Neuron (in vitro differentiated cells): ENCODE results near the gene HS6ST1.

Experiments
- H2AFZ ChIP-seq: one replicate; pipeline ENCODE4 v1.6.1; 2013; ENCODE audit warnings: low read depth, mild to moderate bottlenecking, inconsistent platforms, low read length, moderate library complexity
- H3K27me3 ChIP-seq: one replicate; pipeline ENCODE4 v1.6.1; 2013; ENCODE audit warnings: low read length; ENCODE audit not compliant: insufficient read depth
- H3K36me3 ChIP-seq: one replicate; pipeline ENCODE4 v1.6.1; 2013; ENCODE audit warnings: low read length; ENCODE audit not compliant: insufficient read depth
- H3K4me1 ChIP-seq: one replicate; pipeline ENCODE4 v1.6.1; 2013; ENCODE audit warnings: low read length; ENCODE audit not compliant: insufficient read depth
- H3K4me3 ChIP-seq: 2 replicates; pipeline ENCODE4 v1.5.1; 2013; ENCODE audit warnings: mild to moderate bottlenecking, low read length, moderate library complexity
- H3K9me3 ChIP-seq: one replicate; pipeline ENCODE4 v1.6.1; 2013; ENCODE audit warnings: low read length

Gene HS6ST1

DNA sequence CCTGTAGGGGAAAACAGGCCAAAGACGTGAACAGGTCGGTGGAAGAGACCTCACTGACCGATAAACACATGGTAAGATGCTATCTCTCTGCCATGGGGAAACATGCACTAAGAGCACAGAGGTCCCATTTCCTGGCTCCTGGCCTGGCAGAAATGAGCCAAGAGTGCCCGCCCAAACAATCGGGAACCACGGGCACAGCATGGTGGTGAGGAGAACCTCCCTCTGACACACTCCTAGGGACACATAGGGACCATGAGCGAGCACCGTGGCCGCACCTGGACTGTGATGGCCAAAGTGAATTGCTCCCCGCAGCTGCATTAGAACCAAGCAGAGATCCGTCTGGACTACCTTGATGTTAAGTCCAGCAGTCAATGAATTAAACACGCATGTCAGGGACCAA, 11.1 kb downstream of the HS6ST1 start:
- Histone ChIP-seq H3K9me3 (no peaks in the 10 kb centered on the region), H3K4me1 (peaks cover 23% of the 10 kb centered on the region), H2AFZ (no peak overlapping the region), H3K36me3 (peaks cover 36% of the 10 kb centered on the region), H3K27me3 (no peaks in the 10 kb centered on the region), H3K4me3 (no peak overlapping the region)

DNA sequence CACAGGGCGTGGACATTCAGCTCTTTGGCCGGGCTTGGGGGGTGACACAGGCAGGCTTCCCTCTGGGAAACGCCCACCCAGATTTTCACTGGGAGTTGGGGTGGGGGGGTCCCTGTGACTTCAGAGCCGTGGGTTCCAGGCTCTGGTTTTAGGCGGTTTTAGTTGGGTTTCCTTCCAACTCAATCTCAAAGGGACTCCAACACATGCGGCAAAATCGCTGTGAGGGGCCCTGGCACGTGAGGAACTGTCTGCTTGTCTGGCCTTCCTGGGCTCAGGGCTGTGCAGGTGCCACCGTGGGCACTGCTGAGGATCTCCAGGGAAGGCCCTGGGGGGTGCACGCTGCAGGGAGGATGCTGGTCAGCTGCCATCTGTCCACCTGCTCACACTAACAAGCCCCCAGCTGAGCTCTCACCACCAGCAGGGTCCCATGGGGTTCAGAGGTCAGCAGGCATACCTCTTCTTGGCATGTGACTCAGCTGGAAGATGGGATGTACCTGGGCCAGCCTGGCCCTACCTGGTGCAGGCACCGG, 11.7 kb downstream of the HS6ST1 start:
- peaks cover 23% of the 10 kb centered on the region for H3K4me1 ChIP-seq
- peaks cover 35% of the 10 kb centered on the region for H3K36me3 ChIP-seq

DNA sequence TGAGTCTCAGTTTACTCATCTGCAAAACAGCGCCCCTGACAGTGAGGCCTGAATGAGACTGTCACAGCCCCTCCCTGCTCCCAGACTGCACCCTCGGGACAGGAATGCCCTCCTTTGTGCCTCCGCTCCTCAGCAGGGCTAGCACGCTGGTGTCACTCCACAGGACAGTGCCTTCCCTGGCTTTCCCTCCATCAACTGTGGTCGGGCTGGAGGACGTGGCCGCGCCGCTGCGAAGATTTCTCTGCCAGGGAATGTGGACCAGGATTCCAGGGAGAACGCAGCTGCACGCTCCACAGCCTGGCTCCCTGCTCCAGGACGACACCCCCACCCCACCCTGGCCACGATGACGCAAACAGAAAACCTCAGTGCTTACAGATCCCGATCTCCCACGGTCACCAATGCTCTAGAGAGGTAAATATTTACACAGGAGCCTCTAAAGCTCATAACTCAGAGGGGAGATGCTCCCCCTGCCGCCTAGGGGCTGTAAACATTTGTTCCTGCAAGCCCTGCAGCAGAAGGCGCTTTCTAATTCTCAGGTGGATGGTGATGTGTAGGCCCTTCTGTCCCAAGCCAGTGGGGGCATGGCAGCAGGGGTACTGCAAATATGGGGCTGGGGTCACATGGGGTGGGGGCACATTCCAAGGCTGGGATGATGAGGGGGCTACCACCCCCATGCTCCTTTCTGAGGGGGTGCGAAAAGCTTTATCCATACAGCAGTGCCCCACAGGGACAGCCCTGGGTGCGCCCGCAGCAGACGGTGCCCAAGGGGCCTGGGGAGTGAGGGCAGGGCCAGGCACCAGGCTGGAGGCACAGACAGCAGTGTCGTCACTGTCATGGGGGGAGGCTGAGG, 12.4 kb downstream of the HS6ST1 start:
- peaks cover 23% of the 10 kb centered on the region for H3K4me1 ChIP-seq
- H3K9me3 ChIP-seq: no peaks in the 10 kb centered on the region
- no peak overlapping the region for H2AFZ ChIP-seq
- no peak overlapping the region for H3K4me3 ChIP-seq
- peaks cover 28% of the 10 kb centered on the region for H3K36me3 ChIP-seq
- H3K27me3 ChIP-seq: no peaks in the 10 kb centered on the region

More for the DNA sequence above, 11.7 kb downstream of the HS6ST1 start:
- no peak overlapping the region for H2AFZ ChIP-seq
- no peaks in the 10 kb centered on the region for H3K27me3 ChIP-seq
- no peak overlapping the region for H3K4me3 ChIP-seq
- no peaks in the 10 kb centered on the region for H3K9me3 ChIP-seq

DNA sequence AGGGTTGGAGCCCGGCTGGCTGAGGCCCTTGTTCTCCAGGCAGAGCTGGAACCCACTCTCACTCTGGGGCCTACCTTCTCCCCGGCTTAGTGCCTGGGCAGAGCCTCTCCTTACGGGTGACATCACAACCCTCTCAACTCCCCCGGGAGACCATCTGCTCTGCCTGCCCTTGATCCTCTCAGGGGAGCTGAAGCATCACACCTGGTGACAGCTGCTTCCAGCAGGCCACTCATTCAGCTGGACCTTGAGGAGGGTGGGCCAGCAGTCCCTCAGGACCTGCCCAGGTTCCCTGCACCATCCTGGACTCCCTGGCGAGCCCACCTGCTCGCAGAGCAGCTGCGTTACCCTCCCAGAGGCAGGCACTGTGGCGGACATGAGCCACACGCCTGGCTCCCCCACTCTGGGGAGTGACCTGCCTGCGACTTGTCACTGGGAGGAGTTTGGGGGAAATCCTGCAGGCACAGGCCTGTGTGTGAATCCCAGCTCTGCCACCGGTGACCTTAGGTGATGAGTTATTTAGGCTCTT, 13.1 kb downstream of the HS6ST1 start:
- H3K9me3 ChIP-seq: no peaks in the 10 kb centered on the region
- H3K4me1 ChIP-seq: peaks cover 23% of the 10 kb centered on the region
- H3K36me3 ChIP-seq: peaks cover 28% of the 10 kb centered on the region
- no peak overlapping the region for H2AFZ ChIP-seq
- H3K4me3 ChIP-seq: no peak overlapping the region
- H3K27me3 ChIP-seq: no peaks in the 10 kb centered on the region

DNA sequence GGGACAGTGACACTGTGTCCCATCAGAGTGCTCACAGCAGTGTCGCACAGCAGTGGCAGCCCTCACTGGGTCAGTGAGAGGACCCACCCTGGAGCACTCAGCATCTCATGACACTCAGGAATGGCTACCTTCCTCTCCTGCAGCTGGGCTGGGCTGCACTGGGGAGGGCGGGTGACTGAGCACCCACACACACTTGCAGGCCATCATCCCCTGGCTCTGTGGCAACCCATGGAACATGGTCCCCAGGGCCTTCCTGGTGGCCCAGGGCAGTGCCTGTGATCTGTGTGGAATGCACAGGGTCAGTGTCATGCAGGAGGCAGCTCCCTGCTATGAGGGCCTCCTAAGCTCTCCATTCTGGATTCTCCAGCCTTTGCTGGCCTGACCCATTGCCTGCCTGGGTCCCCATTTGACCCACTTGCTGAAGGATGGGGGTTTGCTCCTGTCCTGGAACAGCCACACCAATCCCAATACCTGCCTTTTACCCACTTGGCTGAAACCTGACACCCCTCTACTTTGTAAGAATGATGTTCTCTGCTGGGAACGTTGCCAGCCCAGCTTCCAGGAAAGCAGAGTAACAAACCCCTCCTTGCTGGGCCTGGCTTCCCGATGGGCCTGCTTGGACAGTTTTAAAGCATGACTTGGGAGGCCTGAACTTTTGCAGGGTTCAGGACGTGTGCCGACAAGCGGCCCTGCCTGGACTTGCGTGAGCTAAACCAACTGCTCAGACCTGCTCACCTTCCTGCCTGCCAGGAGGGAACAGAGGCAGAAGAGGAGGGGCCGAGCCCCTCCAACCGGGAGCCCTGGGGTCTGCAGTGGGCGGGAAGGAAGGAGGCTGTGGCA, 13.7 kb downstream of the HS6ST1 start:
- Histone ChIP-seq H2AFZ (no peak overlapping the region), H3K36me3 (peaks cover 28% of the 10 kb centered on the region), H3K9me3 (no peaks in the 10 kb centered on the region), H3K27me3 (no peaks in the 10 kb centered on the region), H3K4me3 (no peak overlapping the region), H3K4me1 (peaks cover 23% of the 10 kb centered on the region)

DNA sequence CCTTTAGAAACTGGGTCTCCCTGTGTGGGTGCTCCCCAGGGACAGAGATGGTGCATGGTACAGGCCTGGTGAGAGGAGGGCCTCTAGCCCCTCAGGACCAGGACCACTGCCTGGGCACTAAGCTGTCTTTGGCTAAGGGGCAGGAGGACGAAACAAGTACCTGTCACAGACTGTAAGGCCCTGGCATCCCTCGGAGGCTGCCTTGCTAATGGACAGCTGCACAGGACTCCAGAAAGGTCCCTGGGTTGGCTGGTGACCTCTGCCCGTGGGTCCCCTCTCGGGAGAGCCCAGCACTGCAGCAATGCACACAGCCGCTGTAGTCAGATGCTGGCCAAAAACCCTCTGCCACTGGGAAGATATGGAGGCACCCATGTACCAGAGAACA, 14.3 kb downstream of the HS6ST1 start:
- H3K4me1 ChIP-seq: peaks cover 23% of the 10 kb centered on the region
- H3K36me3 ChIP-seq: peaks cover 28% of the 10 kb centered on the region
- no peak overlapping the region for H3K4me3 ChIP-seq
- no peaks in the 10 kb centered on the region for H3K27me3 ChIP-seq
- no peak overlapping the region for H2AFZ ChIP-seq
- no peaks in the 10 kb centered on the region for H3K9me3 ChIP-seq

DNA sequence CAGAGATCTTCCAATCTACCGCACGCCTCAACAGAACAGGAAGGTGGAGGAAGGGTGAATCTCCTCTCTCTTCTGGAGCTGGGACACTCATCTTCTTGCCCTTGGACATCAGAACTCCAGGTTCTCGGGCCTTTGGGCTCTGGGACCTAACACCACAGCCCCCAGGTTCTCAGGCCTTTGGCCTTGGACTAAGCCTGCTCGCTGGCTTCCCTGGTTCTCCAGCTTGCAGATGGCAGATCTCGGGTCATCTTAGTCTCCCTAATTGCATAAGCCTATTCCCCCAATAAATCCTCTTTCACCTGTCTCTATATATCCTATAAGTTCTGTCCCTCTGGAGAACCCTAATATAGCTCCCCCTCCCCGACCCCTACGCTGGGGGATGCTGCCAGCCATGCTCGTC, 14.8 kb downstream of the HS6ST1 start:
- no peak overlapping the region for H3K4me3 ChIP-seq
- no peaks in the 10 kb centered on the region for H3K27me3 ChIP-seq
- no peak overlapping the region for H2AFZ ChIP-seq
- peaks cover 26% of the 10 kb centered on the region for H3K36me3 ChIP-seq
- peaks cover 23% of the 10 kb centered on the region for H3K4me1 ChIP-seq
- H3K9me3 ChIP-seq: no peaks in the 10 kb centered on the region

DNA sequence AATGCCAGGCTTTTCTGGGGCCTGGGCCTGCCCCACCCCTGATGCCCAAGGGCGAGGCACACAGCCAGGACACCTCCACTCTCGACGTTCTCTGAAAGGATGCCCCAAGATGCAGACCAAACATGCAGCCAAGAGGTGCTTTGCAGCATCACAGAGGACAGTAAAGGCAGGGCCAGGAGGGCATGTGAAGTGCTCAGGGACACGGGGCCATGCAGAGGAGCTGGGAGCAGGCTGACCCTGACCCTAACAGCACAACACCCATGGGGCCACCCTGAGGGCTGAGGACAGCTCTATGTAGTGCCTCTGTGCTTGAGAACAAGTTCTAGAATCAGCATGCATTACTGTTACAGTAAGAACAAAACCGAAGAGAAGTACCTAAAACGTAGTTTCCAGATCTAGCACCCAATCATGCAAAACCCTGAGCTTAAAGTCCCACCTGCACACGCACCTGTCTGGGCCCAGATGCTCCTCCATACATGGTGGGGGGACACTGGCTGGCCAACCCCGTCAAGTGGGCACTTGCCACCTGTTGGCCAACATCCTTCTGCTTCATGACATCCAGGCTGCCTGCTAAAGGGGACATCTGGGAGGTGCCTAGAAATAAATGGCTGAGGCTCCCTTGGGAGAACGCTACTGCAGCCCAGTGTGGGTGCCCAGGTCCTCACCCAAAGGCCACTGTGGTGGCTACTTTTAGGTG, 15.4 kb downstream of the HS6ST1 start:
- Histone ChIP-seq H3K27me3 (no peaks in the 10 kb centered on the region), H3K4me1 (peaks cover 23% of the 10 kb centered on the region)

DNA sequence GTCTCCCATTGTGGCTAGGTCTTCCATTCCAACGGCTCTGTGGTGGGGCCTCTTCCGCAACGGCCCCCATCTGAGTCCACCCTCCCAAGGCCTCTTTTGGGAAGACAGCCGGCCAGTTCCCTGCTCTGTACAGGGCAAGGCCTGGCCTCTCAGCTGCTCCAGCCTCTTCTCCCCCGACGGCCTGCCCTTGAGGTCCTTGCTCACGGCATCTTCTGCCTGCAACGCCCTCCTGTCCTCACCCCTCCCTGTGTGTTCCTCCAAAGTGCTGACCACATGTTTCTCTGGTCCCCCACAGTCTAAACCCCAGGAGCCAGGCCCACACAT, 16.0 kb downstream of the HS6ST1 start:
- Histone ChIP-seq H3K9me3 (no peaks in the 10 kb centered on the region), H3K27me3 (no peaks in the 10 kb centered on the region), H3K4me3 (no peak overlapping the region), H2AFZ (no peak overlapping the region), H3K4me1 (peaks cover 23% of the 10 kb centered on the region), H3K36me3 (peaks cover 24% of the 10 kb centered on the region)

More for the DNA sequence above, 15.4 kb downstream of the HS6ST1 start:
- H2AFZ ChIP-seq: no peak overlapping the region
- H3K36me3 ChIP-seq: peaks cover 21% of the 10 kb centered on the region
- H3K9me3 ChIP-seq: no peaks in the 10 kb centered on the region
- H3K4me3 ChIP-seq: no peak overlapping the region

DNA sequence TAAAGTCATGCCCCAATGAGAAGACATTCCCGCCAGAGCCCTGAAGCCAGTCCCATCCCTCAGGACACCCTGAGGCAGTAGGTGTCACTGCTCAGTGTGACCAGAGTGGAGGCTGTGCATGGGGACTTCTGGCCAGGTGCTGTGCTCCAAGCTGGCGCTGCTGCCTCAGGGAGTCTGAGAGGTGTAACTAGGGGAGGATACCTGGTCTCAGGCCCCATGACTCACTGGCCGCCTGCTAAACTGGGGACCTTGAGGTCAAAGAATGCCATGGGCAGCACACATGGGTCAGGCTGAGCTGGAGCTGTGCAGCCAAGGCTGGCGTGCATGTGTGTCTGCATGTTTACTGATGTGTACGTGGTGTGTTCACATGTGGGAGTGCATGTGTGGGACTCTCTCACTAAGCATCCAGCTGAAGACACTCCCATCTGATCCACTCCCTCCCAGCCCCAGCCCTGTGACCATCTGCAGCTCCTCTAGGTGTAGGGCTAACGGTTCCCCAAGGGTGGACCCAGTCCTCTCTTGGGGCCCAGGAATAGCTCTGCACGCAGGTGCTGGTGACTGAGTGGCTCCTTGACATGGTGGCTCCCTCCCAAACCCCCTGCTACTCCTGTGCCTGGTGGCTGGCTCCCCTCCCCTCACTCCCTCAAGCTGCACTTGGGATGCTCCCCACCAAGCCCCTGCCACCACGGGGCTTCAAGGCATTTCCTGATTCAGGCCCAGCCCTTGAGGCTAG, 16.5 kb downstream of the HS6ST1 start:
- Histone ChIP-seq H3K4me1 (peaks cover 20% of the 10 kb centered on the region), H3K36me3 (peaks cover 27% of the 10 kb centered on the region), H3K9me3 (no peaks in the 10 kb centered on the region), H3K4me3 (no peak overlapping the region), H3K27me3 (no peaks in the 10 kb centered on the region), H2AFZ (no peak overlapping the region)

DNA sequence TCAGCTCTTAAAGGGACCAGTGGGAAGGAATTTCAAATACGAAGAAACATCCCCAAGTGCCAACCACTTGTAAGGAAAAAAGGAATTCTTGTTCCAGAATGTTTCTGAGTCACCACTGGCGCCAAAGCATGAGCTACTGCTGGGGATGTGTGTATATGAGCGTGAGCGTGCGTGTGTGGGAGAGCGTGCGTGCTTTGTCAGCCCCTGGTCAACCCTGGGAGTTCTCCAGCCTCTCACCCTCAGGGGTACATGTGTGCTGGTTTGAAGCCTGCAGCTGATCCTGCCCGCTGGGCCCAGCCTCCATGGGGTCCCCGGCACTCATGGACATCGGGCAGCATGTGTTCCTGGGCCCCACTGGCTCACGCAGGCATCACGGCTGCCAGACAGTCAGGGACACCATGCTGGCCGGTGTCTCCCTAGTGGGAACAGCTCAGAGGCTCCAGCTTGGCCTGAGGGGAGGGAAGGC, 17.1 kb downstream of the HS6ST1 start:
- Histone ChIP-seq H3K4me3 (no peak overlapping the region), H2AFZ (no peak overlapping the region), H3K9me3 (no peaks in the 10 kb centered on the region), H3K4me1 (peaks cover 17% of the 10 kb centered on the region), H3K36me3 (peaks cover 29% of the 10 kb centered on the region), H3K27me3 (no peaks in the 10 kb centered on the region)

DNA sequence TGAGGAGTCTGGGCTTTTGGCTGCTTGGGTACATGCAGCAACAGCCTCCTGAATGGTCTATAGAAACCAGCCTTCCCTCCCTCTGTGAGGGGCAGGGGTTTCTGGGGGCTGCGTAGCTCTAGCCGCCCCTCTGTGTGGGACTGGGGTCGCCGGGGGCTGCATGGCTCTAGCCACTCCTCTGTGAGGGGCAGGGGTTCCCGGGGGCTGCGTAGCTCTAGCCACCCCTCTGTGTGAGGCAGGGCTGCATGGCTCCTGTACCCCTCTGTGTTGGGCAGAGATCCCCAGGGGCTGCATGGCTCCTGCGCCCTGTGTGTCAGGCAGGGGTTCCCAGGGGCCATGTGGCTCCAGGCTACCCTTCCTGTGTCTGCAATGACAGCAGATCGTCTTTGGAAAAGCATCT, 17.6 kb downstream of the HS6ST1 start:
- Histone ChIP-seq H3K4me1 (peaks cover 12% of the 10 kb centered on the region), H2AFZ (no peak overlapping the region), H3K27me3 (no peaks in the 10 kb centered on the region), H3K4me3 (no peak overlapping the region), H3K36me3 (peaks cover 30% of the 10 kb centered on the region), H3K9me3 (no peaks in the 10 kb centered on the region)
